ENCODE results near the gene FRG1. TPM values are rescaled to one million over a fixed set of nuclear protein-coding genes. Genes with fewer than 3 reads are reported as not detected.

Gene FRG1
- total and polyA plus RNA-seq, 2 donors: 38.1 to 44.2 TPM

Small RNAs within 50 kb of the gene (small RNA-seq; reads per million reads assigned to genes)
- not detected for gene MLLT10P2

Other genes starting within 250 kb of the FRG1 start
- not detected for gene FRG2, start 86.4 kb downstream of the FRG1 start, total RNA-seq
- not detected for gene FRG2, start 86.4 kb downstream of the FRG1 start, polyA plus RNA-seq
- not detected for gene DBET, start 123.6 kb downstream of the FRG1 start, total RNA-seq
- not detected for gene DBET, start 123.6 kb downstream of the FRG1 start, polyA plus RNA-seq
- gene DUX4, start 232.9 kb downstream of the FRG1 start, total RNA-seq: not detected
- gene DUX4, start 232.9 kb downstream of the FRG1 start, polyA plus RNA-seq: not detected